Muscle layer of duodenum (tissue), 2 donors: ENCODE results near the gene TLCD5.
A peak's percentile ranks its signal among the peaks of the same experiment; 100 is the strongest.

Source experiments
- H3K27ac ChIP-seq: one replicate; pipeline ENCODE4 v1.7.0; 2013; ENCODE audit warnings: mild to moderate bottlenecking, low read length
- H3K27me3 ChIP-seq: one replicate; pipeline ENCODE4 v1.7.0; 2013; ENCODE audit warnings: low read depth, mild to moderate bottlenecking, control low read depth, low read length
- H3K36me3 ChIP-seq, 2 donors: one replicate each; pipeline ENCODE4 v1.7.0; 2013; ENCODE audit warnings: low read length in 2 of 2, control low read depth in 1 of 2, mild to moderate bottlenecking in 1 of 2; ENCODE audit not compliant: insufficient read depth in 2 of 2, control insufficient read depth in 1 of 2
- H3K4me1 ChIP-seq, 2 donors: one replicate each; pipeline ENCODE4 v1.7.0; 2013; ENCODE audit warnings: low read length in 2 of 2, mild to moderate bottlenecking in 2 of 2, control low read depth in 1 of 2, moderate library complexity in 1 of 2; ENCODE audit not compliant: insufficient read depth in 2 of 2, control insufficient read depth in 1 of 2
- H3K4me3 ChIP-seq, 2 donors: one replicate each; pipeline ENCODE4 v1.7.0; 2013; ENCODE audit warnings: low read length in 2 of 2, low read depth in 1 of 2, mild to moderate bottlenecking in 1 of 2
- H3K9me3 ChIP-seq, 2 donors: one replicate each; pipeline ENCODE4 v1.7.0; 2013; ENCODE audit warnings: low read length in 2 of 2, control low read depth in 1 of 2, mild to moderate bottlenecking in 1 of 2; ENCODE audit not compliant: control insufficient read depth in 1 of 2
- donor health status: healthy.

Gene TLCD5

DNA sequence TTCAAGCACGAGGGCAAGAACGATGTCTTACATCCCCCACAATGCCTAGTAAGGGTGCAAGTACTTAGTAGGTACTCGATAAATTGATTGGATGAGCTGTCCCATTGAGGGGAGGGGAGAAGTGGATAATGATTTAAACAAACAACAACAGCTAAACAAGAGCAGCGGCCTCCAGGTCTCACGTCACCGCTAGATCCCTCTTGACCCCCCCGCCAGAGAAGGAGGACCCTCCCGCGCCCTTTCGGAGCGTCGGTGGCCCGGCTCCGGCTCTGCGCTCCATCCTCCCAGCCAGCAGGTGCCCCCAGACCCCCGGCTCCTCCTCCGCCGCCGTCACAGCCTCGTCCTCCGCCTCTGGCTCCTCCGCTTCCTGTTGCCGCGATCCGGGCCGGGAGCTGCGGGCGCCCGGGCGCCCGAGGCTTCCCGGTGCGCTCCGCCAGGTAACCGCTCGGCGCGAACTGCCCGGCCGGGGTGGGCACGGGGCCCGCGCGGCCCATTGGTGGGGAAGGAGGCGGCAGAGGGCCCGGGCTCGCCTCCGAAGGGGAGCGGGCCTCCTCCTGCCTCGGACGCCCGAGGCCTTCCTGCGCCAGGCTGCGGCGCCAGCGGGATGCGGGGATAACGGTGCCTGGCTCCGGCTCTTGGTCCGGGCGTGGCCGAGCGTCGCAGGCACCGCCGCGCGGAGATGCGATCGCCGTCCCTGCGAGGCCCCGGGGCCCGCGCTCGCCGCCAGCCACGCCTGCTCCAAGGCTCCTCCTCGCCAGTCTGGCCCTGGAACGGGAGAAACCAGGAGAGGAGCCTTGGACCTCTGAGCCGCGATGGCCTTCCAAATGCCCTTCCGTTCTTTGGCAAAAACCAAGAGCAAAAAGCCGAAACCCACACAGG lies at the start of gene TLCD5:
TLCD5 (plus strand) TSS at position 368 of the 879 bp plus-strand sequence. CDS start 2,143 bp downstream, outside the sequence.
- H3K4me3 ChIP-seq: peak within 1 kb of the TSS; percentile 45 to 71
- H3K4me1 ChIP-seq: peaks cover 0 to 9% of the 10 kb centered on the region in 2 donors
- no peaks in the 10 kb centered on the region for H3K9me3 ChIP-seq
- peaks cover 3% of the 10 kb centered on the region for H3K27me3 ChIP-seq
- peak within 1 kb of the TSS; percentile 64 for H3K27ac ChIP-seq
- peaks cover 0 to 6% of the 10 kb centered on the region in 2 donors for H3K36me3 ChIP-seq

GRCh38 chr11:120279502-120279901 lies 45.6 kb upstream of the TLCD5 start:
- Histone ChIP-seq H3K4me1 (peaks cover 0 to 8% of the 10 kb centered on the region in 2 donors), H3K4me3 (no peak overlapping the region), H3K9me3 (no peaks in the 10 kb centered on the region), H3K27me3 (no peaks in the 10 kb centered on the region), H3K36me3 (no peaks in the 10 kb centered on the region), H3K27ac (no peak overlapping the region)

GRCh38 chr11:120280600-120281051 lies 44.5 kb upstream of the TLCD5 start:
- Histone ChIP-seq H3K4me1 (peaks cover 0 to 8% of the 10 kb centered on the region in 2 donors), H3K27me3 (no peaks in the 10 kb centered on the region), H3K4me3 (no peak overlapping the region), H3K27ac (no peak overlapping the region), H3K9me3 (no peaks in the 10 kb centered on the region), H3K36me3 (no peaks in the 10 kb centered on the region)

GRCh38 chr11:120281143-120281795 lies 43.8 kb upstream of the TLCD5 start:
- no peak overlapping the region for H3K4me3 ChIP-seq
- H3K27ac ChIP-seq: no peak overlapping the region
- H3K9me3 ChIP-seq: no peaks in the 10 kb centered on the region
- no peaks in the 10 kb centered on the region for H3K36me3 ChIP-seq
- peaks cover 0 to 8% of the 10 kb centered on the region in 2 donors for H3K4me1 ChIP-seq
- no peaks in the 10 kb centered on the region for H3K27me3 ChIP-seq

DNA sequence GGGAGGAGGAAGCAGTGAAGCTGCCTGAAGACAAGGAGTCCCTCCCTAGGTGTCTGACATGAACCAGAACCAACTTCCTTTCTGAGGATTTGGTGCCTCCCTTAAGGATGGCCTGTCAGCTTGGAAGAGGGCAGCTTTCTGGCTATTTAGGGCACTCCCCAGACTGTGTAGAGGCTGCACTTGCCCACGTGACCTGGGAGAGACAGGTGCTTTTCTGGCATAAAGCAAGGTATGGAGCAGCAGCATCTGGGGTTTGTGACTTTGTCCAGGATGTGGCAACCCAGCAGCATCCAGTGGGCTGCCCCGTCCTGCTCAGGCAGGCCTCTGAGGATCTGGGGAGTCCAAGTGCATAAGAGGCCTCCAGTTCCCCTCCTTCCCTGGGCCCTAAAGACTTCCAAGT lies 42.0 kb upstream of the TLCD5 start:
- peaks cover 0 to 8% of the 10 kb centered on the region in 2 donors for H3K4me1 ChIP-seq
- H3K4me3 ChIP-seq: no peak overlapping the region
- H3K9me3 ChIP-seq: no peaks in the 10 kb centered on the region
- H3K27me3 ChIP-seq: no peaks in the 10 kb centered on the region
- no peak overlapping the region for H3K27ac ChIP-seq
- H3K36me3 ChIP-seq: no peaks in the 10 kb centered on the region

DNA sequence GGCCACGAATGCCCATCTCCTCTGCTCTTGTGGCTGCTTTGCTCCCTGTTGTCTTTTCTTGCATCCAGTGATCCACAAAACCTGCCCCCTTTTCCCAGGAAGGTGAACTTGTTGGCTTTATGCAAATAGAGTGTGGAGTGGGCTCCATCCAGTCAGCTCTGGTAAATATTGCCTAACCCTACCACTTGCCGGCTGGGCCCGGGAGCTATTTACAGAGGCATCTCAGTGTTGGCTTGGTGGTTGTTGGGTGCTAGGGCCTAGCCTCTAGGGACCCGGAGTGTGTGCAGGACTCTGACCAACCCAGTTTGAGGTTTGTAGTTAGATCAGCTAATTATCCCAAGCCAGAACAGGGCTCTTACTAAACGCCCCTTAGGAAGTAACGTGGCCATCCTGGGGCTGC lies 40.8 kb upstream of the TLCD5 start:
- no peaks in the 10 kb centered on the region for H3K9me3 ChIP-seq
- no peak overlapping the region for H3K4me3 ChIP-seq
- H3K27me3 ChIP-seq: no peaks in the 10 kb centered on the region
- peaks cover 0 to 8% of the 10 kb centered on the region in 2 donors for H3K4me1 ChIP-seq
- H3K27ac ChIP-seq: no peak overlapping the region
- H3K36me3 ChIP-seq: no peaks in the 10 kb centered on the region

- no peaks in the 10 kb centered on the region for H3K36me3 ChIP-seq
- peaks cover 0 to 8% of the 10 kb centered on the region in 2 donors for H3K4me1 ChIP-seq
- no peaks in the 10 kb centered on the region for H3K27me3 ChIP-seq
- no peak overlapping the region for H3K27ac ChIP-seq
- no peaks in the 10 kb centered on the region for H3K9me3 ChIP-seq
- no peak overlapping the region for H3K4me3 ChIP-seq
Observed at GRCh38 chr11:120285256-120285655, 39.8 kb upstream of the TLCD5 start.

DNA sequence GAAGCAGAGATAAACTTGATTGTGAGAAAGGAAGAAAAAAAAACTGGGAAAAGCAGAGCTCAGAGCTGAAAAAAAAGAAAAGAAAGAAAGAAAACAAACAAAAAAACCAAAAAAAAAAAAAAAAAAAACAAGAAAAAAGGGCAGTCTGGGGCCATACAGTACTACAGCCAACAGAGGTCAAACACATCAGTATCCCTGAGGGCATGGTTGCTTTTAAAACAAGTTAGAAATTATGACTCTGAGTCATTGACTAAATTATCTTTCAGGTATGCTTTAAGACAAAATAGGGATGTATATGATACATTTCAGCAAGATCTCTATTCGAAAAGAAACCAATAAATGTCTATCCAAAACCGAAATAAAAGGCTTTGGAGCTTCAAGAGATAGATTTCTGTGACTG lies 37.1 kb upstream of the TLCD5 start:
- H3K9me3 ChIP-seq: no peaks in the 10 kb centered on the region
- no peaks in the 10 kb centered on the region for H3K27me3 ChIP-seq
- H3K36me3 ChIP-seq: no peaks in the 10 kb centered on the region
- no peak overlapping the region for H3K27ac ChIP-seq
- no peaks in the 10 kb centered on the region for H3K4me1 ChIP-seq
- no peak overlapping the region for H3K4me3 ChIP-seq

GRCh38 chr11:120289426-120289825 lies 35.7 kb upstream of the TLCD5 start:
- Histone ChIP-seq H3K27ac (no peak overlapping the region), H3K27me3 (no peaks in the 10 kb centered on the region), H3K4me1 (no peaks in the 10 kb centered on the region), H3K4me3 (no peak overlapping the region), H3K9me3 (no peaks in the 10 kb centered on the region), H3K36me3 (no peaks in the 10 kb centered on the region)

GRCh38 chr11:120290956-120291355 lies 34.1 kb upstream of the TLCD5 start:
- no peak overlapping the region for H3K27ac ChIP-seq
- no peaks in the 10 kb centered on the region for H3K27me3 ChIP-seq

DNA sequence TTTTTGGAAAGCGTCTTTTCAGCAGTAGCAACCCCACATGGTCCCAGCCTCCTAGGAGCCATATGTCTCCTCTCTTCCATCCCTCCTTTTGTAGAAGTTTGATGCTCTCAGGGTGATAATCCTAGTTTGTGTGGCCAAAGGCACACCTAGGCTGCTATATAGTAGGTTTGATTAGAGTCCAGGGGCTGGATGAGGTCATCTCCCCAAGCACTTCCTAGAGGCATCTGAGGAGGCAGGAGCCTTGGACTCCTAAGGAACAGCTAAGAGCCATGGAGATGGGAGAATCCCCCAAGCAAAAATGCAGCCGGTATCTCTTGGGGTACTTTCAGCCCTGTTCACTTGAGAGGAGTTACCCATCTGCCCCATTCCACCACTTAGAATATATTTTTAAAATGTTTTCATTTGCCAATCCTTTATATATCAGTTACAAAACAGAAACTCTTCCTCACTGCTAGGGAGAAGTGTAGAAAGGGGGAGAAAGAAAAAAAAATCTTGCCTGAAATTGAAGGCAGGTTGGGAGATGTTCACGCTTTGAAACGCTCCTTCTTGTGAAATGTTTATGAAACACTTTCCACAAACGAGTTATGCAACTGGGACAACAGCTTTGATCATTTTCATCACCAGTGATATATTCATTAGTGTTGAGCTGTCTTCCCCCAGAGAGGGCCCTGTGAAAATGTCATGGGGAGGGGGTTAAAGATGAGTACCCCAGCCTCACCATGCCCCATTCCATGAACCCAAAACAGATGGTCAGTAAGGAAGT lies 31.9 kb upstream of the TLCD5 start:
- no peaks in the 10 kb centered on the region for H3K27me3 ChIP-seq

More at GRCh38 chr11:120290956-120291355, 34.1 kb upstream of the TLCD5 start:
- no peaks in the 10 kb centered on the region for H3K9me3 ChIP-seq
- no peaks in the 10 kb centered on the region for H3K36me3 ChIP-seq
- H3K4me1 ChIP-seq: no peaks in the 10 kb centered on the region
- no peak overlapping the region for H3K4me3 ChIP-seq

More for the DNA sequence above, 31.9 kb upstream of the TLCD5 start:
- Histone ChIP-seq H3K4me1 (no peaks in the 10 kb centered on the region), H3K9me3 (peaks cover 0 to 3% of the 10 kb centered on the region in 2 donors), H3K4me3 (no peak overlapping the region), H3K27ac (no peak overlapping the region), H3K36me3 (no peaks in the 10 kb centered on the region)
